ENCODE results near the gene CGAS.

DNA sequence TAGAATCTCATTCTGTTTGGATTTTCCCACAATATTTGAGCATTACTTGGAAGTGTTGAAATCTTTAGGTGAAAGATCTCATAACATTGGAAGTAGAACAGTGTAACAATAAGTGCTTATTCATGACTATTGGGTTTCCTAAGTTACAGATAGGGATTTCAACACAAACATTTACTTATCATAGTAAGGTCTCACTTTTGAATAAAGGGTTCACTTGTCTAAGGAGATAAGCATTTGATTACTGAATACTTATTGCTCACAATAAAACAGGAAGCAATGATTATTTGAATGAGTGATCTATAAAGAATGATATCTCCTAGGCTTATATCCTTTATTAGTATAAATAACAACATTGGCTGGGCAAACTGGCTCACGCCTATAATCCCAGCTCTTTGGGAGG lies 42.7 kb downstream of the CGAS start:
- TF ChIP-seq POLR2AphosphoS5 (IDR thresholded peaks at IDR 0.05; ENCODE audit: low read depth, low read length) (no peak), REST (IDR thresholded peaks at IDR 0.05; ENCODE audit: insufficient read depth in 1 of 2, low read depth in 2 of 2, low read length in 1 of 2) (no peak), SIN3A (IDR thresholded peaks at IDR 0.05; ENCODE audit: borderline replicate concordance, insufficient read depth, low read depth, low read length) (no peak)
- TF ChIP-seq, protein P1, sequence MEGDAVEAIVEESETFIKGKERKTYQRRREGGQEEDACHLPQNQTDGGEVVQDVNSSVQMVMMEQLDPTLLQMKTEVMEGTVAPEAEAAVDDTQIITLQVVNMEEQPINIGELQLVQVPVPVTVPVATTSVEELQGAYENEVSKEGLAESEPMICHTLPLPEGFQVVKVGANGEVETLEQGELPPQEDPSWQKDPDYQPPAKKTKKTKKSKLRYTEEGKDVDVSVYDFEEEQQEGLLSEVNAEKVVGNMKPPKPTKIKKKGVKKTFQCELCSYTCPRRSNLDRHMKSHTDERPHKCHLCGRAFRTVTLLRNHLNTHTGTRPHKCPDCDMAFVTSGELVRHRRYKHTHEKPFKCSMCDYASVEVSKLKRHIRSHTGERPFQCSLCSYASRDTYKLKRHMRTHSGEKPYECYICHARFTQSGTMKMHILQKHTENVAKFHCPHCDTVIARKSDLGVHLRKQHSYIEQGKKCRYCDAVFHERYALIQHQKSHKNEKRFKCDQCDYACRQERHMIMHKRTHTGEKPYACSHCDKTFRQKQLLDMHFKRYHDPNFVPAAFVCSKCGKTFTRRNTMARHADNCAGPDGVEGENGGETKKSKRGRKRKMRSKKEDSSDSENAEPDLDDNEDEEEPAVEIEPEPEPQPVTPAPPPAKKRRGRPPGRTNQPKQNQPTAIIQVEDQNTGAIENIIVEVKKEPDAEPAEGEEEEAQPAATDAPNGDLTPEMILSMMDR (IDR thresholded peaks at IDR 0.05), result no peak
